Measurements from ENCODE around the gene STAC3. TPM values are rescaled to one million over a fixed set of nuclear protein-coding genes. Genes with fewer than 3 reads are reported as not detected.

STAC3 gene
- total RNA-seq (2016; rRNA removed; fragmentation: Illumina TruSeq; extraction: Trizol), result 0.14 and 0.18 TPM in 2 replicates
- not detected in 2 replicates for total RNA-seq (2016; cell fraction: cytosol; rRNA removed; fragmentation: Illumina TruSeq; extraction: Trizol; ENCODE audit: low read depth)
- total RNA-seq (2016; cell fraction: insoluble cytoplasmic fraction; rRNA removed; fragmentation: Illumina TruSeq; extraction: Trizol), result 0.25 and 0.26 TPM in 2 replicates
- not detected in 2 replicates for total RNA-seq (2016; cell fraction: membrane; rRNA removed; fragmentation: Illumina TruSeq; extraction: Trizol)
- total RNA-seq (2016; cell fraction: nucleus; rRNA removed; fragmentation: Illumina TruSeq; extraction: Trizol), result 0.34 and 0.62 TPM in 2 replicates
- 0.22 and 0.27 TPM in 2 replicates for polyA plus RNA-seq (2011; rRNA removed)
- polyA plus RNA-seq (2011; cell fraction: cytosol; rRNA removed), result 0.05 and 0.17 TPM in 2 replicates
- 1.3 TPM in 2 replicates for polyA plus RNA-seq (2011; cell fraction: nucleus; rRNA removed)
- 0.34 and 0.49 TPM in 2 replicates for polyA plus RNA-seq (2012)
- 0.12 TPM in 1 of 2 replicates, not detected in the other for polyA plus RNA-seq (2016; cell fraction: cytosol; fragmentation: Illumina TruSeq; extraction: Trizol; ENCODE audit: low read depth)
- 0.19 and 0.38 TPM in 2 replicates for polyA plus RNA-seq (2016; cell fraction: insoluble cytoplasmic fraction; fragmentation: Illumina TruSeq; extraction: Trizol; ENCODE audit: low read depth)
- polyA plus RNA-seq (2016; cell fraction: membrane; fragmentation: Illumina TruSeq; extraction: Trizol; ENCODE audit: low read depth), result 0.18 TPM in 1 of 2 replicates, not detected in the other
- 1.4 and 2.4 TPM in 2 replicates for polyA plus RNA-seq (2016; cell fraction: nucleus; fragmentation: Illumina TruSeq; extraction: Trizol; ENCODE audit: insufficient read depth, low read depth)
- 0.54 TPM in 1 of 2 replicates, not detected in the other for polyA minus RNA-seq (2011; rRNA and poly(A)+ RNA removed; ENCODE audit: low replicate concordance)
- polyA minus RNA-seq (2011; cell fraction: cytosol; rRNA and poly(A)+ RNA removed), result not detected in 2 replicates
- polyA minus RNA-seq (2011; cell fraction: nucleus; rRNA and poly(A)+ RNA removed), result 0.99 and 1.3 TPM in 2 replicates
- Bru-seq, nascent RNA, result percentile 32 among the genes with signal in this experiment
- percentile 32 among the genes with signal in this experiment for BruChase-seq, experiment 1, labeled RNA remaining after a 6-hour chase
- percentile 36 among the genes with signal in this experiment for BruChase-seq, experiment 2, labeled RNA remaining after a 2-hour chase
- long read RNA-seq, experiment 1, result 0 reads
- long read RNA-seq, experiment 2, result 0 reads

GRCh38 chr12:57250956-57251355 is at the start of gene STAC3:
Gene STAC3 (minus strand): TSS chr12:57251187. CDS start chr12:57249636, 1,551 bp downstream.
- DNase-seq (ENCODE audit: low spot score), result no peak
- no TSS peak for BruUV-seq (replicated peaks)
- no peaks in the 10 kb centered on the region for H3K9me3 ChIP-seq (ENCODE audit: low read length)
- H3K27me3 ChIP-seq (ENCODE audit: control insufficient read depth in 1 of 2, insufficient read depth in 2 of 2, low read length in 2 of 2), result no peaks in the 10 kb centered on the region
- CTCF ChIA-PET (ENCODE audit: low intra/inter-chr PET ratio, low total read pairs), result no interaction called here
- no peak within 1 kb of the TSS for H3K27ac ChIP-seq (ENCODE audit: extremely low read length, insufficient read depth, low read length)
- H3K4me3 ChIP-seq (replicated peaks in 1 of 3; ENCODE audit: insufficient read depth in 1 of 3, low read depth in 2 of 3, low read length in 3 of 3), result no peak within 1 kb of the TSS
- no peak for FAIRE-seq
- POLR2A ChIA-PET, result no interaction called here
- TF ChIP-seq ZNF207 (IDR thresholded peaks at IDR 0.05; ENCODE audit: borderline replicate concordance) (no peak), POLR2G (IDR thresholded peaks at IDR 0.05; ENCODE audit: low read depth, low read length) (no peak), MED8 (CRISPR knock-in tag; IDR thresholded peaks at IDR 0.05; ENCODE audit: insufficient replicate concordance) (no peak), MXD1 (CRISPR knock-in tag; IDR thresholded peaks at IDR 0.05) (no peak), PAWR (CRISPR knock-in tag; IDR thresholded peaks at IDR 0.05; ENCODE audit: borderline replicate concordance) (no peak), GATAD2A (CRISPR knock-in tag; IDR thresholded peaks at IDR 0.05) (no peak), FOXJ3 (CRISPR knock-in tag; IDR thresholded peaks at IDR 0.05; ENCODE audit: borderline replicate concordance) (no peak), ZNF121 (CRISPR knock-in tag; IDR thresholded peaks at IDR 0.05) (no peak), PBX3 (CRISPR knock-in tag; IDR thresholded peaks at IDR 0.05; ENCODE audit: borderline replicate concordance) (no peak), HMG20A (CRISPR knock-in tag; IDR thresholded peaks at IDR 0.05; ENCODE audit: borderline replicate concordance) (no peak), NFATC3 (CRISPR knock-in tag; IDR thresholded peaks at IDR 0.05) (no peak), DZIP1 (CRISPR knock-in tag; IDR thresholded peaks at IDR 0.05) (no peak), SMAD9 (CRISPR knock-in tag; IDR thresholded peaks at IDR 0.05) (no peak), ZFYVE20 (CRISPR knock-in tag; IDR thresholded peaks at IDR 0.05; ENCODE audit: borderline replicate concordance, low read depth) (no peak), RCOR2 (CRISPR knock-in tag; IDR thresholded peaks at IDR 0.05) (no peak), MAZ (IDR thresholded peaks at IDR 0.05; ENCODE audit: borderline replicate concordance, low read depth, low read length) (no peak), MAZ (CRISPR knock-in tag; IDR thresholded peaks at IDR 0.05; ENCODE audit: low read depth) (no peak), JUNB (CRISPR knock-in tag; IDR thresholded peaks at IDR 0.05; ENCODE audit: borderline replicate concordance) (no peak)
- no peak within 1 kb of the TSS for H2AFZ ChIP-seq (ENCODE audit: low read length)
- no peak within 1 kb of the TSS for H3K4me2 ChIP-seq (ENCODE audit: low read depth, low read length)
- 72% methylated on average over 6 of the region's 7 CpGs for WGBS (ENCODE audit: low lambda C conversion rate)
- no peaks in the 10 kb centered on the region for H4K20me1 ChIP-seq (ENCODE audit: insufficient read depth, low read length)
- peaks cover 0 to 5% of the 10 kb centered on the region in 2 experiments; a peak in 1 of 5 replicates for H3K36me3 ChIP-seq (replicated peaks in 1 of 2; ENCODE audit: control insufficient read depth in 1 of 2, insufficient read depth in 2 of 2, low read length in 2 of 2)
- intact Hi-C loops (cut with micrococcal nuclease; ENCODE audit: unreplicated experiment), result no loop called here
- ATAC-seq, result no peak
- H3K79me2 ChIP-seq (ENCODE audit: insufficient read depth, low read length), result no peaks in the 10 kb centered on the region
- in situ Hi-C loops (cut with HindIII; ENCODE audit: extremely low pct_ligation_motif_present, low pct_unique_long_range_greater_than_20kb), result no loop called here
- H3K4me1 ChIP-seq (ENCODE audit: insufficient read depth, low read length), result no peaks in the 10 kb centered on the region
- H3K9ac ChIP-seq (ENCODE audit: insufficient read depth, low read depth, low read length), result no peak within 1 kb of the TSS
